Fibroblast of pulmonary artery (primary cell): ENCODE data around the gene NOS1AP.

Experiments used
- DNase-seq: peaks from one replicate; pipeline ENCODE4 v3.0.0-alpha.2; 2010; ENCODE audit warnings: low read depth
- H3K4me3 ChIP-seq: replicated peaks from 2 replicates; pipeline ENCODE4 v1.5.1; 2011; ENCODE audit warnings: low read depth, mild to moderate bottlenecking, control low read depth, low read length, moderate library complexity
- TF ChIP-seq, protein P1 (sequence below): IDR thresholded peaks from 2 replicates; pipeline ENCODE4 v1.5.1; 2011; ENCODE audit warnings: mild to moderate bottlenecking, control low read depth, low read length, inconsistent platforms; ENCODE audit errors: missing control alignments

Gene NOS1AP

DNA sequence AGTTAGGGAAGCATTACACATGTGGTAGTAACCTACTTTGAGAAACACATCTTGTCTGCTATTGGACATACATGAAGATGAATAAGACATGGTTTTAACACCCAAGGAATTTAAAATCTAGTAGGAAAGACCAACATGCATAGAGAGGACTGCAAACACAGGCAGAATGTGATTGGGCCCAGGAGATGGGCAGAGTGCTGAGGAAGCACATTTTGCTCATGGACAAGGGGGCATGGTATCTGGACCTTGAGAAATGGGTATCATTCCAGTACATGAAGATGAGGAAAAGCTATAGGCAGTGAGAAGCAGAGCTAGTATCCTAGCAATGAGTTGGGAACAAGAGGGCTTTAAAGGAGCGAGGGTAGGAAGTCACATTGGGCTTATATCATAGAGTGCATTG lies 164.4 kb downstream of the NOS1AP start:
- DNase-seq: no peak
- H3K4me3 ChIP-seq: no peak overlapping the region
- TF ChIP-seq, protein P1, sequence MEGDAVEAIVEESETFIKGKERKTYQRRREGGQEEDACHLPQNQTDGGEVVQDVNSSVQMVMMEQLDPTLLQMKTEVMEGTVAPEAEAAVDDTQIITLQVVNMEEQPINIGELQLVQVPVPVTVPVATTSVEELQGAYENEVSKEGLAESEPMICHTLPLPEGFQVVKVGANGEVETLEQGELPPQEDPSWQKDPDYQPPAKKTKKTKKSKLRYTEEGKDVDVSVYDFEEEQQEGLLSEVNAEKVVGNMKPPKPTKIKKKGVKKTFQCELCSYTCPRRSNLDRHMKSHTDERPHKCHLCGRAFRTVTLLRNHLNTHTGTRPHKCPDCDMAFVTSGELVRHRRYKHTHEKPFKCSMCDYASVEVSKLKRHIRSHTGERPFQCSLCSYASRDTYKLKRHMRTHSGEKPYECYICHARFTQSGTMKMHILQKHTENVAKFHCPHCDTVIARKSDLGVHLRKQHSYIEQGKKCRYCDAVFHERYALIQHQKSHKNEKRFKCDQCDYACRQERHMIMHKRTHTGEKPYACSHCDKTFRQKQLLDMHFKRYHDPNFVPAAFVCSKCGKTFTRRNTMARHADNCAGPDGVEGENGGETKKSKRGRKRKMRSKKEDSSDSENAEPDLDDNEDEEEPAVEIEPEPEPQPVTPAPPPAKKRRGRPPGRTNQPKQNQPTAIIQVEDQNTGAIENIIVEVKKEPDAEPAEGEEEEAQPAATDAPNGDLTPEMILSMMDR: no peak

DNA sequence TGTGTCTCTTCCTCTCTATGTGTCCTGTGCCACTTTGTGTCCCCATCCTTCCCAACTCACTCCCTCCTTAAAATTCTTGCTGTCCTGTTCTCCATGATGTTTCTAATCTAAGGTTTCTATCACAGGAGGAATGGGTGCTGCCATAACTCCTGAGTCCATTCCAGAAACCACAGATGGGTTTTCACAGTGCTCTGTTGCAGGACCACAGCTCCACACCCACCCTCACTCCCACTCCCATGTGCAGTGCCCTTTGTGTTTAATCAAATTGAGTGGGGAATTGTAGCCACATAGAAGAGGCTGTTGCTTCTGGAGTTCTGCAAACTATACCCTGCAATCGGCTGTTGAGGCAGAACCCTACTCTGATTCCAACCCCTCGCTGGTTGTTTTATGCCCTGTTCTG lies 165.1 kb downstream of the NOS1AP start:
- TF ChIP-seq, protein P1: no peak
- DNase-seq: no peak
- no peak overlapping the region for H3K4me3 ChIP-seq

DNA sequence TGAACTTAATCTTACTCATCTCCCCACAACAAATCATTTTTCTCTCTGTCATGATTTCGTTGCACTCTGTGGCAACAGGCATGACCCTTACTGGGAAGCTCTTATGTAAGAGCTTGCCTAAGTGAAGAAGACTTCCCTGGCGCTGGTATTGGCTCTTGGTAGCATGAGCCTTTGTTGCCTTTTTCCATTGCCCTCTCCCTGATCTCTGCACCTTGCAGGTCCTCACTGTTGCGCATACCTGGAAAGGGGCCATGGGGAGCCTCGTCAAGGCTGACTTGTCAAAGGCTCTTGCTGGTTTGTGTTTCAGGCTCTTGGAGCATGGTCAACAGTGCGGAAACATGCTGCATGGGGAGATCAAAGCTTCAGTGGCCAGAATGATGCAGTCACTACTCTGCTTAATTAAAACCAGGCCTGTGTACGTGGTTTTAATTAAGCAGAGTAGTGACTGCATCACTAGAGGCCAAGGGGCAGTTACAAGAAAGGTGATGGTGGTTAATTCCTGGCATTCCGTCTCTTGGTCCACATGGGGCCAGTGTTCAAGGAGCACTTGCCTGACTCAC lies 165.8 kb downstream of the NOS1AP start:
- DNase-seq: no peak
- TF ChIP-seq, protein P1: no peak
- H3K4me3 ChIP-seq: no peak overlapping the region

DNA sequence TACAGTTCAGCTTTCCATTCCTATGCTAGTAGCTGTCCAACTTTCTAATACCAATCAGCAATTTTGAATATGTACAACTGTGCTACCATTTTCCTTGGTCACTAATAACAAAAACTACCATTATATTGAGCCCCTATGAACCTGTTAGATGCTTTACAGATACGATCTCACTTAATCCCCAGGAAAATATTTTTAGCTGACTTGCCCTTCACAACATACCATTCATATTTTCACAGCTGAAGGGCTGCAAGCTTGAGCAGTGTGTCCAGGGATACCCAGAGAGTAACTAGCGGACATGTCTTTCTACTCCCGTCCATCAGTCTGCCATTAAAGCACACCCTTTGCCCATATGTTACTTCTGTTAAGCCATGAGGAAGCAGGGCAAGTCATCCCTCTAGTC lies 166.7 kb downstream of the NOS1AP start:
- no peak overlapping the region for H3K4me3 ChIP-seq
- DNase-seq: no peak
- TF ChIP-seq, protein P1: no peak

DNA sequence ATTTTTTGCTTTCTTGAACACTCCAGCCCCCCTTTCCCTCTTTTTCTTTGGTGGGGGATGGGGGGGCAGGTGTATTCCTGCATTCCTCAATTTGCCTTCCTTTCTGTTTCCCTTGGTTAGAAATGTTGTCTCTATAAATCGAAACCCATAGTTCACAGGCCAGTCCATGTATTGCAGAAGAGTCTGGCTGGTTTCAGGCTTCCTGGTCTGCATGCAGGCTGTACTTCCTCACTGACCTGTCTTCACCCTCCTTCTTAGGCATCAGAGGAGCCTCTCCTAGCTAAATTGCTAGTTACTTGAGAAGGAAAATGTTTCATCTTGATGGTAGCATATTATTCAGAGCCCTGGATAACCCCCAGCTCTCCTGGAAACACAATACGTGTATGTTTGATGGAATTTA lies 167.1 kb downstream of the NOS1AP start:
- TF ChIP-seq, protein P1: no peak
- no peak for DNase-seq
- no peak overlapping the region for H3K4me3 ChIP-seq

DNA sequence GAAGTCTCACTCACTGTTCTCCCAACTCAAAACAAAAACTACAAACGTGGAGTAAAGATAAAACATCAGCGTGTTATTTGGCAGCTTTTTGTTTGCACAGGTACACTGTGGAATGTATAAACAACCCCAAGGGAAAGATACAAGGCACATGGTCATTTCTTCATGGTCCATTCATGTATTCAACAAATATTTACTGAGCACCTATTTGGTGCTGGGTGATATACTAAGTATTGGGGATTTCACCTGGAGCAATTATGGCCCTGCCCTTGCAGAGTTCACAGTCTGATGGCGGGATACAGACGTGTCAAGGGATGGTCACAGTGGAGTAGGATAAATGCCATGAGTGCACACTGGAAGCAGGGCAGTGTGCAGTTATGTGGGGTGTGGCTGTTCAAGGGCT lies 171.1 kb downstream of the NOS1AP start:
- no peak for DNase-seq
- no peak overlapping the region for H3K4me3 ChIP-seq
- TF ChIP-seq, protein P1: no peak

DNA sequence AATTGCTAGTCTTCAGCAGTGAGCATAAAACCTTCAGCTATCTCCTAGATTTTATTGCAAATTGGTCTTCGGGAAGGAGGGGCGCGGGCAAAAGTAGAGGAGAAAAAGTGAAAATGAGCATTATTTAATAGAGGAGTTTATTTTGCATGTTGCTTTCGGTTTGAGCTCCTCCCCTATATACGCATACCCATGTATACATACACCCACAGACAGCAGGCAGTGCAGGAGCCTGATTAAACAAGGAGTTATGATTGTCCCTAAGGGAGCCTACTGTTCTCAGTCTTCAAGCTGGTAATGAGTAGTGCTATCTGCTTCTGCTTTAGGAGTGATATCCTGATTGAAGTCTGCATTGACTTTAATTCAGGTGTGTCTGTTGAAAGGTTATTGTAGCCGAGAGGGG lies 173.3 kb downstream of the NOS1AP start:
- H3K4me3 ChIP-seq: no peak overlapping the region
- DNase-seq: no peak
- TF ChIP-seq, protein P1: no peak
